GM21717 (cell line): Measurements from ENCODE around the gene DDX4.
"Not testable (repeated sequence)": the region's sequence is repeated elsewhere in the genome, so short reads cannot be mapped to it uniquely, and the experiment has no call there.

Experiments
- ATAC-seq: cut with Tn5 transposase; IDR thresholded peaks from one replicate; pipeline ENCODE4 v1.9.1; 2021; ENCODE audit warnings: mild to moderate bottlenecking, moderate library complexity; ENCODE audit not compliant: unreplicated experiment

The DDX4 gene

DNA sequence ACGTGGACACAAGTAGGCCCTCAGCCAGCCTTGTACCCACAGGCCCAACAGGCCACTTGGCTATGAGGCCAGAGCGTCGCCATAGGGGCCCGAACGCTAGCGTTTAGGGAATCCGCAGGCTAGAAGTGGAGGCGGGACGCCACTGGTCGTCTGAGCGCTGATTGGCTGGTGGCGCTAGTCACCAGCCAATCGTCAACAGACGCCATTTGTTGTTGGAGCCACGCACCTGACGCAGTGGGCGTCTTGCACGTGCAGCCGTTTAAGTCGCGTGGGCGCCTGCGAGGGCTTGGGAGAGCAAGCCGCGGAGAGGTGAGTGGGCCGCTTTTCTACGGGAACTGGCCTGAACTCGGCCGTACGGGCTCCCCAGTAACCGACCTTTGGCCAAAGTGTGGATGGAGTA is at the start of gene DDX4:
Gene DDX4 (plus strand): TSS at position 269 of the 400 bp plus-strand sequence. CDS start 903 bp downstream, outside the sequence.
- no peak for ATAC-seq

DNA sequence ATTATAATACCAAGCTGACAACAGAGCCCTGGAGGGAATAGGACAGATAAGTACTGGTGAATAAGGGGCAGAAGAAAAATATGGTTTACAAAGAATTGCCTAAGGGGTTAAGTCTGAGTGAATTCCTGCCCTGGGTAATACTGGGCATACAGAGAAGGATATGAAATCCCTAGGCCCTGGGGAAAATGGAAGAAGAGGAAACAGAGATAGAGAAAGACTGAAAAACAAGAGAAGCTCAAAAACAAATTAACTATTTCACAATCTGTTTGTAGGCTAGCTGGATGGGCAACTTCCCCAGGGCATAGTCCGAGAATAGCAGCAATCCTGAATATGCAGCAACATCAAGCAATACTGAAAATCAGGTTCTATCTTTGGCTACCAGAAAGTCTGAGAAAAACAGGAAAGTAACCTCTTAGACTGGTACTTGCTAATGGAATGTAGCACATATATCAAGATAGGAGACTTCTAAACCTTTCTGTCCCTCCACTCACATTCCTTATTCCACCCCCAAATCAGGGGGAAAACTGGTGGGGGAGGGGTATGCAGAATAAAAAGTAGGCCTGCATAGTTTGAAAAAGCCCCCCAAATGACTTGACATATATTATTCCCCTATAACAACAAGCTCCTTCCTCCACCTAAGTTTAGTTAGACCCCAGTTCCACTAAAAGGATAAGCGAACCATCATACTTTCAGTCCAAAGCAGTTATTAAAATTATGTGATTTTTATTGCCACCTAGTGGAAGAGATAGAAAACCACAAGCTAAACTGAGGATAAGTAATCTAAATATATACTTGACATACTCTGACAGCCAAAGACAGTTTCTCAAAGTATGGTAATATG is 46.4 kb upstream of the DDX4 start:
- ATAC-seq = no peak

DNA sequence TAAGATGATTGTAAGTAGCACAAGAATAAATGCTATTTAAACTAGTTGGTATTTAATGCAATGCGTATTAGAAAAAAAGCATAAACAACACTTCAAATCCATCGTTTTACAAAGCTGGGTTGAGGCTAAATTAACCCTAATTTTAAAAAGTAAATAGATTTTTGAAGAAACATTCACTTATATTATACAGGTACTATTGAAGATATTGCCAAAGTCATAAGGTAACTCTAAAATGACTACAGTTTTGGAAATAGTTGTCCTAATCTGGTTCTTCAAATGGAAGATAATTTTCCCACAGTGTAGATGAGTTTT is 45.8 kb upstream of the DDX4 start:
- no peak for ATAC-seq

DNA sequence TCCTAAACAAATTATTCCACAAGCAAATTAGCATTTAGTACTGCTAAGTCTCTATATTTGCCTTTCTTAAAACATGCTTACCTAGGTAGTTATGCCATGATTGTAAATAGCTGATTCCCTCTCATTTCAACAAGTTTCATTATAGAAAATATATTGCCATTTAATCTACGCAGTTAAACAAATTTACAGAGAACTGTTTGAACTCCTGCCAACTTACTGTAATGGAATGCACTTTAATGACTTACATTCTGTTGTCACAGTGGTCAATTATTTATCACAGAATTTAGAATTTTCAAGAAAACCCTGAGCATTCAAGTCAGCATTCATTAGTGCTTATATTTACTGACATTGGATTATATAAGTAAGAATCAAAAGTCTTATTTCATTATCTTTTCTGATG is 45.4 kb upstream of the DDX4 start:
- no peak for ATAC-seq

DNA sequence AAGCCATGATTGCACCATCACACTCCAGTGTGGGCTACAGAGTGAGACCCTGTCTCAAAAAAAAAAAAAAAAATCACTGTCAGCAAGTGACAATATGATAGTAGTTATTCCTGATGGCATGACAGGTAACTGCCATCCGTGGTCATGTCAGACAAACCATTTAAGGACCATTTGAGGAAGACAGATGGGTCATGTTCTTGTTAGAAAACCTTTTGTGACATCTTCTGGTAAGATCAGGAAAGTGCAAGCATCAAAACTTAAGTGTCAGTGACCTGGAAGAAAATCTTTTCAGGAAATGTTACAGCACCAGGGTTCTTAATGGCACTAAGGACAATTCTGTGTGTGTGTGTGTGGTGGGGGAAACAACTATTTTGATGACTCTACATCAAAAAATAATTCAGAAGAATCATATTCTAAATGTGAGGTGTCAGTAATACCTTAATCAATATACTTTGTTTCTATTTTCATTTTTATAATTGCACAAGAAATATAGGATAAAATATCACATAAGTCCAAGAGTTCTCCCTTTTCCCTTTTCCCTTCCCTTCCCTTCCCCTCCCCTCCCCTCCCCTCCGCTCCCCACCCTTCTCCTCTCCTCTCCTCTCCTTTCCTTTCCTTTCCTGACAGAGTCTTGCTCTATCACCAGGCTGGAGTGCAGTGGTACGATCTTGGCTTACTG is 43.6 kb upstream of the DDX4 start:
- no peak for ATAC-seq

DNA sequence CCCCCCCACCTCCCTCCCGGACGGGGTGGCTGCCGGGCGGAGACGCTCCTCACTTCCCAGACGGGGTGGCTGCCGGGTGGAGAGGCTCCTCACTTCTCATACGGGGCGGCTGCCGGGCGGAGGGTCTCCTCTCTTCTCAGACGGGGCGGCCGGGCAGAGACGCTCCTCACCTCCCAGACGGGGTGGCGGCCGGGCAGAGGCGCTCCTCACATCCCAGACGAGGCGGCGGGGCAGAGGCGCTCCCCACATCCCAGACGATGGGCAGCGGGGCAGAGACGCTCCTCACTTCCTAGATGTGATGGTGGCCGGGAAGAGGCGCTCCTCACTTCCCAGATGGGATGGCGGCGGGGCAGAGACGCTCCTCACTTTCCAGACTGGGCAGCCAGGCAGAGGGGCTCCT is 41.2 kb upstream of the DDX4 start:
- ATAC-seq = not testable (repeated sequence)

DNA sequence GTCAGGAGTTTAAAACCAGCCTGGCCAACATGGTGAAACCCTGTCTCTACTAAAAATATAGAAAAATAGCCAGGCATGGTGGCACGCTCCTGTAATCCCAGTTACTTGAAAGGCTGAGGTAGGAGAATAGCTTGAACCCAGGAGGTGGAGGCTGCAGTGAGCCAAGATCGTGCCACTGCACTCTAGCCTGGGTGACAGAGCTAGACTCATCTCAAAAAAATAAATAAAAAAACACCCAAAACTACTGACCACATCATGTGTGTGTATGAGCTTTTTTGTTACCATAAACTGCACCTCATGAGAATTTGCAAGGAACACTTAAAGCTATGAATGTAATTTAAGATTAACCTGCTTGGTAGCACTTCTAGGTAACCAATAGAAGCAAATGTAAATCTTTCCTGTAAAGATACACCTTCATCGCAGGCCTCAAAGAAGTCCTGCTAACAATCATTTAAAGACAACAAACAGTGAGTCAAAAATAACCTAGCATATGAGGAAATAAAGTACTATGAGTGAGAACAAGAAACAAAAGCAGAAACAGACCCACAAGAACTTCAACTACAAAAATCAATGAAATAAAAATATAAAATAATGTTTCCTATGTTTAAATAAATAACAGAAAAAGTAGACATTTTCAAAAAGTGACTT is 38.7 kb upstream of the DDX4 start:
- ATAC-seq = no peak

DNA sequence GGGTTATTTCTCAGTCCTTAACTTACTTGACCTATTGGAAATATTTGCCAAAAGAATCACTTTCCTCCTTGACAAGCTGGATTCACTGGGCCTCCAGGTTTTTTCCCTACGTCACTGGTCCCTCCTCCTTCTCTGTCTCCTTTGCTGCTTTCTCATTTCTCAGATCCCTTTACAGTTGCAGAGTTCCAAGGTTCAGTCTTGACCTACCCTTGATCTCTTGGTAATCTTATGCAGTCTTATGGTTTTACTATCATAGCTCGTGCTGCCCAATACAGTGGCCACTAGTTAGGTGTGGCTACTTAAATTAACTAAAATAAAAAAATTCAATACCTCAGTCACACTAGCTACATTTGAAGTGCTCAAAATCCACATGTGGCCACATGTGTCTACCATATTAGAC is 37.1 kb upstream of the DDX4 start:
- ATAC-seq = no peak

DNA sequence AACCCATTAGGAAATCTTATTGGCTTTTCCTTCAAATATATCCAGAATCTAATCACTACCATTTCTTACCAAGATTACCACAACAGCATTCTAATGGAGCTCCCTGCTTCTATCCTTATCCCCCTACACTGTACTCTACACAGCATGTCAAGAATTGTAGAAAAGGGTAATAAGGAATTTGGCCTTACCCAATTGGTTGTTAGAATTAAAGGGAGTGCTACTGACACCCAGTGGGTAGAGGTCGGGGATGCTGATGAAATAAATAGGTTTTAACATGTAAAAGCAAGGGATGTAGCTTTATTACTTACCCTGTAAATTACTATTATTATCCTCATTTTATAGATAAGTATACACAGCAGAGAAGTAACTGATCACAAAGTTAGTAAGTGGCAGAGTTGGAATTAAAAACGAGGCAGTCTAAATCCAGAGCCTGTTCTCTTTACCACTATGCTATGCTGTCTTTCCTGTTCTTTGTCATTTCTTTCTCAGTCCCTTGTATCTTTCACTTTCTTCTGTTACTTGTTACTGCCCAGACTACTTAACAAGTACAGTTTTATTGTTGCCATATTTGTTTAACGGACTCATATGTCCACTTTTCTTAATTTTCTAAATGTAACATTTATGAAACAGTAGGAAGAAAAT is 36.3 kb upstream of the DDX4 start:
- no peak for ATAC-seq

DNA sequence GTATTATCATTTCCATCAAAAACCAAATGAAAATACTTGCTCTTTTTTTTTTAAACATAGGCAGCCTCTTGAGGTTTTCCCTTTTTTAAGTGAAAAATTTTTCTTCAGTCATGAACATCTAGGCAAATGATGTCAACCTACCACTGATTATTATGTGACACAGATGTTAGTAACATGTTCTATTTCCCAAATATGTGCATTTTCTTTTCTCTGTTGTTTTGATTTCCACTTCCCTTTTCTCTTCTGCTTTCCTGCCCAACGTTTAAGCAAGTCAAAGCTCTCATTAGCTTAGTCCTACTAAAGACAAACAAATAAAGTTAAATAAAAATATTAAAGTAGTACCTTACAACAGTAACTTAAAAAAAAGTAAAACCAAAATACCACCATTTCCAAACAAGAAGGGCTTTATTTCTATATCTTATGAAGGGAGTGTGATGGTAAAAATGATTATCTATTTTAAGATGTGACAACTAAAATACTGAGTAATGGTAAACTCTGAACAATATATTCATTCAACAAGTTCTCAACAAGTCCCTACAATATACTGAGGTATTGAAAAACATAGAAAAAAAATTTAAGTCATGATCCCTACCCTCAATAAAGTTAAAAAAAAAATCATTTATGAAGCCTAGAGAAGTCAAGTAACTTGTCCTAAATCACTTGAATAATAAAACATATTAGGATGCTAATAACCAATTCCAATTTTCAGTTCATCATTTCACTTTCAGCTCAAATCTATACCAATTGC is 35.1 kb upstream of the DDX4 start:
- no peak for ATAC-seq

DNA sequence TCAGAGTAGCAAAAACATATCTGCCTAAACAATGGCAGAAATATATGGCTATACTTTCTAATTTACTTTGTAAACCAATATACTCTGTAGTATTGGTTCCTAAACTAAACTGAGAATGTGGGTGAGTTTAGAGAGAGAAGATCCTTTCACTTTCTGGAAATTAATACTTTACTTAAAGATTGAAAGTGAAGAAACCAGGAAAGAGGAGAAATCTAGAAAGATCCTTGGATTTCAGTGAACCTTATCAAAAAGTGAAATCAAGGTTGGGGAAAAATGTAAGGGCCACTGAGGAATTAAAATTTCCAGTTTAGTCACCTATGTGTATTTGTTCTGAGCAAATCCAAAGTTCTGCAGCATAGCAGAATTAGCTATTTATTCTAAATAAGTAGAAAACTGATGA is 31.6 kb upstream of the DDX4 start:
- ATAC-seq = no peak

DNA sequence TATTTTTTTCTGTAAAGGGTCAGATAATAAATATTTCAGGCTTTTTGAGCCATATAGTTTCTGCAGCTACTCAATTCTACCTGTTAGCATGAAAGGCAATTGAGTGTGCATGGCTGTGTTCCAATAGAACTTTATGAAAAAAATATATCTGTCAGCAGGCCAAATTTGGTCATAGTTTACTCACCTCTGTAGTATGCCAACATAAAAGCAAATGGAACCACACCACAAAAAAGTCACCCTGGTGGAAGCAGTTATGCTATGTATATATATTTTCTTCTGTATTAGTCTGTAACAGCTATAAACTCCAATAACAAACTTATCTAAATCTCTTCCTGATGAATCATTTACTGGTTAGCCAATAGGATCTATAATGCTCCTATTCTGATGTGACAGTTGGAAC is 29.1 kb upstream of the DDX4 start:
- ATAC-seq = no peak

DNA sequence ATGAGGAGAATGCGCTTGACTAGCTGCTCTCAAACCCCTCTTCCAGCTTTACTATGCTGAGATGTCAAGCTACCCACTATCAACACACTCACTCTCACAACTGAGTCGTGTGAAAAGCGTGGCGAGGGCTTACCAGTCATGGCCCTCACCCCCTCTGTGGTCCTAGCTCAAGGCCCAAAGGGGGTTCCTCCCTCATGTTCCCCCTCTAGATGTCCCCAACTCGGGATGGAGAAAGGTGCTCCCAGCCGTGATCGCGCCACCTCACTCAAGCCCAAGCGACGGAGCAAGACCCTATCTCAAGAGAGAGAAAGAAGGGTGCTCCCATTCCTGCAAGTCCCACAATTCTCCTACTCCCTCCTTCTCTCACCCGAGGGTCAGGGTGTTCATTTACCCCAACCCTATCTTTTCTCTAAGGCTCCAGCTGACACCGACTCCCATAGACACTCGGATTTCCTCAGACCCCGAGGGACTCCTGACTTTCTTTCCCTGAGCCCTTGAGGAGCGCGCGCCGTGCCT is 26.3 kb upstream of the DDX4 start:
- no peak for ATAC-seq

DNA sequence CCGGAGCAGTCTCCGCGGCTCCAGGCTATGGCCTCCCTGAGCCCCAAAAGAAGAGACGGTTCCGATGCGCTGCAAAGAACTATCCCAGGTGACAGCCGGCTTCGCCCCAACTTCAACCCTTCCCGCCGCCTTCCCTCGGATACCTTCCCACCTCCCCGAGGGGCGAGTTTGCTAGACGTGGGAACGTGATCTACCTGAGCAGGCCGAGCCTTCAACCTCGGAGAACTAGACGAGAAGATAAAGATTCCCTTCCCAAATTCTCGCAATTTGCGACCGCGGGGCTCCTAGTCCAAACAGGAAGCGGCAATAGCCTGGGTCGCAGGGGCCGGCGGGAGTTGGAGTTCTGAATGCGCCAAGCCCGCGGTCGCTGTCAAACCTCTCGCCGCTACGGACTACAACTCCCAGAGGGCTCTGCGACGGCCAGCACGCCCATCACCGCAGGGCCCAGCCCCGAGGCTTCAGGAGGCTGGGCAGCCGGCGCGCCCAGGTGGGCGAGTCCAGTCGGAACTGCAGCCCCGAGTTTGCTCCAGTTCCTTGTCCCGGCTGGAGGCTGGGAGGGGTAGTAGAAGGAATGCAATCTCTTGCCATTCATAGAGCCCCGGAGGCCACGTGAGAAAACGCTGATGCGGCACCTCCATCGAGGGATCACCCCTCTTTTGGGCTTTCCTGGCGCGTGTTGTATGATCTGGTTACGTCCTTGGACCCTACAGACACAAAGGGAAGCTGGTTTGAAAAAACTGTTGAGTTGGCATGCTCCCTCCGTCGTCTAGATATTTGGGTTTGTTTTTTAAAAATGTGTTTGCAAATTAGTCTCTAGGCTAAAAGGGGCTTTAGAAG is 25.6 kb upstream of the DDX4 start, which contains the start of gene SLC38A9:
Gene SLC38A9 (minus strand): TSS at position 302 of the 837 bp plus-strand sequence. CDS start 14,366 bp downstream, outside the sequence.
- ATAC-seq = peak; percentile 100

DNA sequence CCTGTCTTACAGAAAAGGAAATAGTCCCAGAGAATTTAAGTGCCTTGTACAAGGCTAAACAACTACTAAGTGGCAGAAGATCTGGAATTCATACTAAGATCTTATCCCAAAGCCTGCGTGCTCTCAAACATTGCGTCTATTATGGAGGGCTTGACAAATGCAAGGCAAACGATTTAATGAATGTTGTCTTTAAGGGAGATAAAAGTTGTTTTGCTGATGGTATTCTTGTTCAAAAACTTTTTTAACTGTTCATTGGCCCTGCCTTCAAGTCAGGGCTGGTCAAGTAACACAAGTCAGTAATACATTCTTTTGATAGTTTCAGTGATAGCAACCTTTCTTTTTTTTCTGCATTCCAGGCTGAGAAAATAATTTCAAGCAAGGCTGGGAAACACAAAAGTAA is 24.0 kb upstream of the DDX4 start:
- ATAC-seq = no peak

DNA sequence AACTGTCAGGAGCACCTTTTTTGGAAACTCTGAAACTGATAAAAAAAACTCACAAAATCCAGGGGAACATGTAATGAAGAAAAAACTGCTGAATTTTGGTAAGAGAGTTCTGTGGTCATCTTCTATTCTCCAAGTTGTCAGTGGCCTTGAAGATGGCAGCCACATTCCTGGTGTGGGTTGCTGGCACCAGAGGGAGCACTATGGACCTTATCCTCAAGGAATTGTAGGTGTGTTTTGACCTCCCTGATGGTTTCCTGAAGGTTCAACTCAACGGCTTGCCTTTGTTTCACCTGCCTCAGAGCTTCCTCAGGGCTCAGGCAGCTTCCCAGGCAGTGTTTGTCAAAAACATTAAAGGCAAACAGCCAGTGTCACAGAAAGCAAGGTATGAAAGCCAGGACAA is 23.5 kb upstream of the DDX4 start:
- ATAC-seq = no peak

DNA sequence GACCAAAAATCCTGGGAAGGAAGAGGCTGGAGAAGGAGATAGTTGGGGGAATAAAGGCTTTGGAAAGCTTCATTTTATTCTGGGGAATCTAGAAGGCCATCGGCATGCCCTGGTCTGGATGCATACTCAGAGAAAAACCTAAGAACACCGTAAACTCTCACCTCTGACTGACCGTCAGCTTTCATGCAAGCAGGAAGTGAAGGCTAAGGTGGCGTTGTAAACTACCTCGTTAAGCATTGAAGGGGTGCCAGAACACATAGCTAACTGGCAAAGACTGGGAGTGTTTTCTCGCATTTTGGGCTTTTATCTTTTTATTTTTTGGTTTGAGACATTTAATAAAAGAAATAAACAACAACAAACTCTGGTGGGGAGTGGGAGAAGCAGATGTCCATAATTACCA is 23.1 kb upstream of the DDX4 start:
- ATAC-seq = no peak

DNA sequence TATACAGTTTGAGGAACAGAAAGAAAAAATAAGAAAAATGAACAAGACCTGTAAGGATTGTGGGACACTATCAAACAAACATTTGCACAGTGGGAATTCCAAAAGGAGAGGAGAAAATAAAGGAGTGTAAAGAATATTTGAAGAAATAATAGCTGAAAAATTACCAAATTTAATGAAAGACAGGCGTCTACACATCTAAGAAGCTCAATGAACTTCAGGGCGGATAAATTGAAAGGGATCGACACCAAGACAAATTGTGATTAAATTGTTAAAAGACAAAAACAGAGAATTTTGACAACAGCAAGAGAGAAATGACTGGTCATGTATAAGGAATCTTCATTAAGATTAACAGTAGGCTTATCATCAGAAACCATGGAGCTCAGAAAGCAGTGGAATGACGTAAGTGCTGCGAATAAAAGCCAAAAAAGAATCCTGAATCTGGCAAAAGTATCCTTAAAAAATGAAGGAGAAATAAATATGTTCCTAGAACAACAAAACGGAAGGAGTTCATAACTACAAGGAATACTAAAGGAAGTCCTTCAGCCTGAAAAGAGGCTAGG is 22.3 kb upstream of the DDX4 start:
- no peak for ATAC-seq

DNA sequence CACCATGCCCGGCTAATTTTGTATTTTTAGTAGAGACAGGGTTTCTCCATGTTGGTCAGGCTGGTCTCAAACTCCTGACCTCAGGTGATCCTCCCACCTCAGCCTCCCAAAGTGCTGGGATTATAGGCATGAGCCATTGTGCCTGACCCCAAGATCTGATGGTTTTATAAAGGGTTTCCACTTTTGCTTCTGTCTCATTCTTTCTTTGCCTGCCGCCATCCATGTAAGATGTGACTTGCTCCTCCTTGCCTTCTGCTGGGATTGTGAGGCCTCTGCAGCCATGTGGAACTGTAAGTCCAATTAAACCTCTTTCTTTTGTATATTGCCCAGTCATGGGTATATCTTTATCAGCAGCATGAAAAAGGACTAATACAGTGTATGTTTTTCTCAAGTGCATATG is 18.8 kb upstream of the DDX4 start:
- ATAC-seq = not testable (repeated sequence)
